Left cardiac atrium (tissue), 4 donors: ENCODE measurements around the gene ZMAT1. TPM values are rescaled to one million over a fixed set of nuclear protein-coding genes. Genes with fewer than 3 reads are reported as not detected.
"Not testable (repeated sequence)": the region's sequence is repeated elsewhere in the genome, so short reads cannot be mapped to it uniquely, and the experiment has no call there.

ENCODE experiments used
- ATAC-seq, 2 donors: fragments of 200-7000 bp; cut with Tn5 transposase; one replicate each; pipeline ENCODE4 v1.9.1; 2020; ENCODE audit warnings: mild to moderate bottlenecking in 2 of 2, moderate library complexity in 2 of 2
- DNase-seq: peaks from one replicate; pipeline ENCODE4 v3.0.0-alpha.2; 2020
- intact Hi-C, 2 donors: fragments of 100-400 bp; cut with DNase I; formaldehyde crosslinking; loops; one replicate each; pipeline versions ENCODE4 v1.14.1 to v1.15.1; 2022 to 2023
- long read RNA-seq: library from polyadenylated mRNA; unstranded; transcript quantifications from one replicate; pipeline ENCODE4 v2.0.0, GENCODE V29; 2021
- total RNA-seq, 2 donors: library from RNA; stranded (reverse); fragmentation: NEBNext Ultra II Directional; extraction: Animal tissue kit (Norgen Biotek cat#: 25700); gene quantifications; one replicate each; pipeline ENCODE4 v1.2.1, GENCODE V29; 2021
- donor health status: DM: no; HTN: yes; CAD: no.
- donor health status: DM: no; HTN: yes; CAD: no; lungs with severe emphysema.
- donor health status: DM: yes; HTN: yes; CAD: no.
- donor health status: Dilated cardiomyopathy.

The ZMAT1 gene
- 1 to 10 TPM; 3.9 to 4.1 TPM for total RNA-seq
- long read RNA-seq, partial matches to known transcripts, result 0 of 2 reads
- long read RNA-seq, other reads (novel, unspliced or antisense), result 2 of 2 reads

- peak; percentile 95 to 99 for ATAC-seq
- intact Hi-C loops, result no loop called here
- peak; percentile 97 for DNase-seq
Observed at GRCh38 chrX:101931488-101932248, at the start of gene ZMAT1. TSS of gene ZMAT1 (minus strand) at chrX:101932027. CDS start at chrX:101932008, 19 bp downstream.

- DNase-seq (no peak), ATAC-seq (no peak)
- intact Hi-C loops, result no loop called here
Observed at GRCh38 chrX:101977106-101977505, 45.3 kb upstream of the ZMAT1 start.

- DNase-seq (no peak), ATAC-seq (no peak)
- intact Hi-C loops, result no loop called here
Observed at GRCh38 chrX:101973066-101973465, 41.2 kb upstream of the ZMAT1 start.

- DNase-seq, ATAC-seq, intact Hi-C loops: not testable (repeated sequence)
Observed at GRCh38 chrX:101964923-101965539, 33.2 kb upstream of the ZMAT1 start.

GRCh38 chrX:101958139-101958538 is 26.3 kb upstream of the ZMAT1 start:
- ATAC-seq, result no peak

GRCh38 chrX:101957174-101957573 is 25.3 kb upstream of the ZMAT1 start:
- intact Hi-C loops, result no loop called here

More at GRCh38 chrX:101958139-101958538, 26.3 kb upstream of the ZMAT1 start:
- no peak for DNase-seq
- intact Hi-C loops, result no loop called here

GRCh38 chrX:101956556-101956955 is 24.7 kb upstream of the ZMAT1 start:
- DNase-seq, result no peak
- no peak for ATAC-seq
- intact Hi-C loops, result no loop called here

More at GRCh38 chrX:101957174-101957573, 25.3 kb upstream of the ZMAT1 start:
- no peak for ATAC-seq
- no peak for DNase-seq

- no peak for ATAC-seq
- no peak for DNase-seq
- intact Hi-C loops, result no loop called here
Observed at GRCh38 chrX:101950581-101950980, 18.8 kb upstream of the ZMAT1 start.

GRCh38 chrX:101932249-101932570 is 383 bp upstream of the ZMAT1 start:
- ATAC-seq (no peak), DNase-seq (no peak)
- intact Hi-C loops, result no loop called here

- DNase-seq, result no peak
- ATAC-seq, result peak in 1 of 2 donors; percentile 4
Observed at GRCh38 chrX:101931136-101931487, 715 bp downstream of the ZMAT1 start.

GRCh38 chrX:101925733-101926132 is 6.1 kb downstream of the ZMAT1 start:
- no peak for DNase-seq
- no peak for ATAC-seq
- intact Hi-C loops, result no loop called here

More at GRCh38 chrX:101931136-101931487, 715 bp downstream of the ZMAT1 start:
- intact Hi-C loops, result no loop called here

- DNase-seq (no peak), ATAC-seq (no peak)
- intact Hi-C loops, result no loop called here
Observed at GRCh38 chrX:101918751-101919150, 13.1 kb downstream of the ZMAT1 start.

- intact Hi-C loops, result no loop called here
- ATAC-seq (no peak), DNase-seq (no peak)
Observed at GRCh38 chrX:101906136-101906796, 25.6 kb downstream of the ZMAT1 start.

- no peak for ATAC-seq
- intact Hi-C loops, result no loop called here
- DNase-seq, result no peak
Observed at GRCh38 chrX:101904996-101905395, 26.8 kb downstream of the ZMAT1 start.

Other genes with a start within 250 kb of the ZMAT1 start
- 10 to 100 TPM in 1 of 2 donors, 1 to 10 TPM in 1; 2.7 to 14.5 TPM for gene TCEAL2, start 193.7 kb upstream of the ZMAT1 start, total RNA-seq
- under 1 TPM in 1 of 2 donors, not detected in 1; 0.31 TPM for gene TCEAL6, start 210.5 kb upstream of the ZMAT1 start, total RNA-seq
- 1 to 10 TPM; 1.4 to 4.3 TPM for gene BEX5, start 223.9 kb upstream of the ZMAT1 start, total RNA-seq